H1 (cell line): ENCODE results near the gene GALNT1.

ENCODE experiments used
- CHD2 ChIP-seq: IDR thresholded peaks from 2 replicates; pipeline ENCODE4 v1.6.1; 2012; ENCODE audit warnings: low read length, improper control_type of control experiment
- CREB1 ChIP-seq: IDR thresholded peaks from 2 replicates; pipeline ENCODE4 v1.6.1; 2012; ENCODE audit warnings: inconsistent platforms
- EP300 ChIP-seq, 2 experiments: IDR thresholded peaks; 1 replicate in 1 of 2; 2 replicates in 1 of 2; pipeline ENCODE4 v1.6.1; 2011 to 2012; ENCODE audit warnings: low read depth in 2 of 2, low read length in 2 of 2, mild to moderate bottlenecking in 2 of 2, borderline replicate concordance in 1 of 2, inconsistent platforms in 1 of 2, moderate library complexity in 1 of 2
- EZH2 ChIP-seq: fragments of 200-600 bp; sonication (generic); IDR thresholded peaks from 2 replicates; pipeline ENCODE4 v1.7.1; 2012; ENCODE audit warnings: low read depth, mild to moderate bottlenecking, moderate library complexity, low read length, inconsistent platforms; ENCODE audit not compliant: severe bottlenecking
- HDAC2 ChIP-seq, 2 experiments: fragments of 300-600 bp in 1 of 2; sonication (generic) in 1 of 2; IDR thresholded peaks; 2 replicates each; pipeline ENCODE4 v1.6.1; 2011 to 2012; ENCODE audit warnings: low read depth in 2 of 2, low read length in 2 of 2, mild to moderate bottlenecking in 2 of 2, moderate library complexity in 2 of 2, borderline replicate concordance in 1 of 2, inconsistent platforms in 1 of 2
- NANOG ChIP-seq: IDR thresholded peaks from 2 replicates; pipeline ENCODE4 v1.6.1; 2011; ENCODE audit warnings: low read length, low read depth, mild to moderate bottlenecking, inconsistent platforms; ENCODE audit not compliant: insufficient read depth, poor library complexity, severe bottlenecking
- POLR2A ChIP-seq, 2 experiments: IDR thresholded peaks; 1 replicate in 1 of 2; 2 replicates in 1 of 2; pipeline ENCODE4 v1.6.1; 2011; ENCODE audit warnings: low read depth in 2 of 2, low read length in 2 of 2, mild to moderate bottlenecking in 2 of 2; ENCODE audit errors: control extremely low read depth in 1 of 2
- POLR2AphosphoS5 ChIP-seq: IDR thresholded peaks from 2 replicates; pipeline ENCODE4 v1.6.1; 2011; ENCODE audit warnings: low read depth, low read length
- RNF2 ChIP-seq: fragments of 200-900, 300-1000 bp; sonication (generic); IDR thresholded peaks from 2 replicates; pipeline ENCODE4 v1.7.1; 2016; ENCODE audit warnings: borderline replicate concordance, low read depth, mild to moderate bottlenecking, antibody characterized with exemption, low read length; ENCODE audit not compliant: poor library complexity, severe bottlenecking; ENCODE audit errors: missing control alignments
- SRF ChIP-seq: IDR thresholded peaks from 2 replicates; pipeline ENCODE4 v1.6.1; 2011; ENCODE audit warnings: mild to moderate bottlenecking, low read depth, low read length, moderate library complexity
- TAF1 ChIP-seq: IDR thresholded peaks from 2 replicates; pipeline ENCODE4 v1.6.1; 2011; ENCODE audit warnings: mild to moderate bottlenecking, low read depth, low read length
- YY1 ChIP-seq: IDR thresholded peaks from 2 replicates; pipeline ENCODE4 v1.6.1; 2011; ENCODE audit warnings: low read depth, mild to moderate bottlenecking, low read length
- TF ChIP-seq, protein P1 (sequence below): IDR thresholded peaks from 2 replicates; pipeline ENCODE4 v1.6.1; 2011; ENCODE audit warnings: low read length, improper control_type of control experiment
- TF ChIP-seq, protein P2 (sequence below), 3 experiments: IDR thresholded peaks; 1 replicate in 2 of 3; 2 replicates in 1 of 3; pipeline versions ENCODE4 v1.5.1 to v1.6.1; 2011; ENCODE audit warnings: low read length in 3 of 3, mild to moderate bottlenecking in 3 of 3, inconsistent platforms in 2 of 3, low read depth in 1 of 3, moderate library complexity in 1 of 3; ENCODE audit not compliant: insufficient read depth in 1 of 3; ENCODE audit errors: control extremely low read depth in 1 of 3

GRCh38 chr18:35732162-35732561 is 150.6 kb downstream of the GALNT1 start:
- no peak for TF ChIP-seq HDAC2 (IDR thresholded peaks at IDR 0.05; ENCODE audit: borderline replicate concordance in 1 of 2, low read depth in 2 of 2, low read length in 2 of 2)
- no peak for TF ChIP-seq EZH2
- TF ChIP-seq, protein P1, sequence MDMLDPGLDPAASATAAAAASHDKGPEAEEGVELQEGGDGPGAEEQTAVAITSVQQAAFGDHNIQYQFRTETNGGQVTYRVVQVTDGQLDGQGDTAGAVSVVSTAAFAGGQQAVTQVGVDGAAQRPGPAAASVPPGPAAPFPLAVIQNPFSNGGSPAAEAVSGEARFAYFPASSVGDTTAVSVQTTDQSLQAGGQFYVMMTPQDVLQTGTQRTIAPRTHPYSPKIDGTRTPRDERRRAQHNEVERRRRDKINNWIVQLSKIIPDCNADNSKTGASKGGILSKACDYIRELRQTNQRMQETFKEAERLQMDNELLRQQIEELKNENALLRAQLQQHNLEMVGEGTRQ: no peak
- TF ChIP-seq, protein P2, sequence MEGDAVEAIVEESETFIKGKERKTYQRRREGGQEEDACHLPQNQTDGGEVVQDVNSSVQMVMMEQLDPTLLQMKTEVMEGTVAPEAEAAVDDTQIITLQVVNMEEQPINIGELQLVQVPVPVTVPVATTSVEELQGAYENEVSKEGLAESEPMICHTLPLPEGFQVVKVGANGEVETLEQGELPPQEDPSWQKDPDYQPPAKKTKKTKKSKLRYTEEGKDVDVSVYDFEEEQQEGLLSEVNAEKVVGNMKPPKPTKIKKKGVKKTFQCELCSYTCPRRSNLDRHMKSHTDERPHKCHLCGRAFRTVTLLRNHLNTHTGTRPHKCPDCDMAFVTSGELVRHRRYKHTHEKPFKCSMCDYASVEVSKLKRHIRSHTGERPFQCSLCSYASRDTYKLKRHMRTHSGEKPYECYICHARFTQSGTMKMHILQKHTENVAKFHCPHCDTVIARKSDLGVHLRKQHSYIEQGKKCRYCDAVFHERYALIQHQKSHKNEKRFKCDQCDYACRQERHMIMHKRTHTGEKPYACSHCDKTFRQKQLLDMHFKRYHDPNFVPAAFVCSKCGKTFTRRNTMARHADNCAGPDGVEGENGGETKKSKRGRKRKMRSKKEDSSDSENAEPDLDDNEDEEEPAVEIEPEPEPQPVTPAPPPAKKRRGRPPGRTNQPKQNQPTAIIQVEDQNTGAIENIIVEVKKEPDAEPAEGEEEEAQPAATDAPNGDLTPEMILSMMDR (IDR thresholded peaks at IDR 0.05; ENCODE audit: control extremely low read depth in 1 of 3, insufficient read depth in 1 of 3, low read depth in 1 of 3, low read length in 3 of 3): no peak
- TF ChIP-seq CHD2: no peak
- no peak for TF ChIP-seq POLR2A (IDR thresholded peaks at IDR 0.05; ENCODE audit: control extremely low read depth in 1 of 2, low read depth in 2 of 2, low read length in 2 of 2)
- TF ChIP-seq SRF: no peak
- TF ChIP-seq POLR2AphosphoS5: no peak
- no peak for TF ChIP-seq CREB1
- no peak for TF ChIP-seq YY1
- TF ChIP-seq TAF1: no peak
- no peak for TF ChIP-seq NANOG
- TF ChIP-seq RNF2: no peak
- TF ChIP-seq EP300 (IDR thresholded peaks at IDR 0.05; ENCODE audit: borderline replicate concordance in 1 of 2, low read depth in 2 of 2, low read length in 2 of 2): no peak
